GM12874 (cell line): Measurements from ENCODE around the gene IL17RC.

ENCODE experiments used
- CTCF ChIP-seq: IDR thresholded peaks from 2 replicates; pipeline ENCODE4 v1.5.1; 2011; ENCODE audit warnings: low read depth, mild to moderate bottlenecking, control low read depth, low read length, moderate library complexity; ENCODE audit not compliant: insufficient read depth

Gene IL17RC

GRCh38 chr3:9947025-9947995, 30.4 kb downstream of the IL17RC start:
- TF ChIP-seq CTCF: no peak

GRCh38 chr3:9948586-9948985, 31.7 kb downstream of the IL17RC start:
- no peak for TF ChIP-seq CTCF

GRCh38 chr3:9949115-9949514, 32.2 kb downstream of the IL17RC start:
- TF ChIP-seq CTCF: no peak

GRCh38 chr3:9949626-9950025, 32.7 kb downstream of the IL17RC start:
- TF ChIP-seq CTCF: no peak

- no peak for TF ChIP-seq CTCF
These were observed 34.2 kb downstream of the IL17RC start for GRCh38 chr3:9951126-9951525.

GRCh38 chr3:9951598-9951961, 34.7 kb downstream of the IL17RC start:
- no peak for TF ChIP-seq CTCF

GRCh38 chr3:9951962-9952805, 35.3 kb downstream of the IL17RC start, which contains the start of gene PRRT3:
Gene PRRT3 (minus strand): TSS chr3:9952408. CDS start chr3:9950115, 2,293 bp downstream.
- TF ChIP-seq CTCF: no peak
